Gastrocnemius medialis (tissue), 4 donors: ENCODE measurements around the gene PTPRM. TPM values are rescaled to one million over a fixed set of nuclear protein-coding genes. Genes with fewer than 3 reads are reported as not detected.

Experiments used
- ATAC-seq, 2 donors: fragments of 150-250 bp; one replicate each; pipeline ENCODE4 v1.9.1; 2016
- DNase-seq, 2 donors: peaks; one replicate each; pipeline ENCODE4 v3.0.0-alpha.2; 2019
- H3K27ac ChIP-seq, 4 donors: fragments of 200-600 bp; sonication (generic); 1 replicate in 1 of 4; 2 replicates in 3 of 4; pipeline ENCODE4 v1.5.1; 2016 to 2018; ENCODE audit warnings: mild to moderate bottlenecking in 2 of 4, moderate library complexity in 1 of 4
- H3K27me3 ChIP-seq, 3 donors: fragments of 200-600 bp; sonication (generic) in 2 of 3; 1 replicate in 1 of 3; 2 replicates in 2 of 3; pipeline versions ENCODE4 v1.5.1 to v1.6.0; 2016 to 2019; ENCODE audit warnings: mild to moderate bottlenecking in 1 of 3, moderate library complexity in 1 of 3
- H3K36me3 ChIP-seq, 2 donors: fragments of 200-600 bp; sonication (generic) in 1 of 2; one replicate each; pipeline ENCODE4 v1.5.1; 2017 to 2018
- H3K4me1 ChIP-seq, 2 donors: fragments of 200-600 bp; sonication (generic) in 1 of 2; one replicate each; pipeline ENCODE4 v1.5.1; 2016 to 2017; ENCODE audit warnings: mild to moderate bottlenecking in 2 of 2
- H3K4me3 ChIP-seq, 4 donors: fragments of 200-600 bp; sonication (generic) in 3 of 4; 1 replicate in 1 of 4; 2 replicates in 3 of 4; pipeline ENCODE4 v1.5.1; 2016 to 2019; ENCODE audit warnings: mild to moderate bottlenecking in 2 of 4
- H3K9me3 ChIP-seq, 3 donors: fragments of 200-600 bp; sonication (generic) in 2 of 3; 1 replicate in 1 of 3; 2 replicates in 2 of 3; pipeline ENCODE4 v1.5.1; 2016 to 2019
- POLR2A ChIP-seq, 2 donors: fragments of 450-650 bp; IDR thresholded peaks; one replicate each; pipeline ENCODE4 v1.6.1; 2017; ENCODE audit warnings: antibody characterized with exemption in 2 of 2, mild to moderate bottlenecking in 2 of 2, moderate library complexity in 2 of 2
- in situ Hi-C, 4 donors: fragments of 200-750 bp; cut with MboI; loops; one replicate each; pipeline versions ENCODE4 v1.15.0 to v1.8.0; 2017; ENCODE audit warnings: low sequenced_read_pairs in 4 of 4
- intact Hi-C: fragments of 100-400 bp; cut with DNase I; formaldehyde crosslinking; loops from one replicate; pipeline ENCODE4 v1.15.1; 2023; ENCODE audit warnings: low total_unique reads
- total RNA-seq, 4 donors: library from RNA; depleted of rRNA; stranded (reverse); fragments of >200 nt; gene quantifications; one replicate each; pipeline versions ENCODE4 v1.1.0 to v1.2.3, GENCODE V29; 2016
- TF ChIP-seq, protein P1 (sequence below), 5 experiments: fragments of 450-650 bp in 3 of 5; fragments of 200-600 bp in 2 of 5; sonication (generic) in 2 of 5; IDR thresholded peaks in 4 of 5; conservative IDR thresholded peaks in 1 of 5; 1 replicate in 4 of 5; 2 replicates in 1 of 5; pipeline ENCODE4 v1.5.1; 2016 to 2019; ENCODE audit warnings: antibody characterized with exemption in 5 of 5, mild to moderate bottlenecking in 3 of 5, moderate library complexity in 3 of 5

Gene PTPRM
- total RNA-seq, 4 donors from 2014 or later: 52.6 to 79.3 (median 63.8) TPM

DNA sequence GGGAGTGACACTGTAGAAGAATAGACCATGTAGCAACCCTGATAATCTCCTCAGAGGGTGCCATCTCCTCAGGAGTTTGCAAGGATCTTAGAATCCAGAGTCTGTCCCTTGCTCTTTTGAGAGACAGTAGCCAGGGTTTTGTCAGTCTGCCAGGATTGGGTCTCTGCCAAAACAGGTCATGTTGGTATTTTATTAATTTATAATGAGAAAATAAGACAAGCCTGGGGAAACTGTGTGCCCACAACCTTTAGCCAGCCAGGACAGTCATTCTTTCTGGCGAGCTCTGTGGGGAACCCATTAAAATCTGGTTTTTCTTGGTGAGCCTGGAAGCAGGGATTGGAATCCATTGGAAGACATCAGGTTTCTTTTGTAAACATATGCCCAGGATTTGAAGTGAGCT, 78.6 kb downstream of the PTPRM start:
- Histone ChIP-seq H3K27me3 (no peaks in the 10 kb centered on the region), H3K36me3 (no peaks in the 10 kb centered on the region), H3K9me3 (no peaks in the 10 kb centered on the region), H3K27ac (no peak overlapping the region), H3K4me3 (no peak overlapping the region), H3K4me1 (peaks cover 28 to 29% of the 10 kb centered on the region in 2 donors)
- TF ChIP-seq, protein P1, sequence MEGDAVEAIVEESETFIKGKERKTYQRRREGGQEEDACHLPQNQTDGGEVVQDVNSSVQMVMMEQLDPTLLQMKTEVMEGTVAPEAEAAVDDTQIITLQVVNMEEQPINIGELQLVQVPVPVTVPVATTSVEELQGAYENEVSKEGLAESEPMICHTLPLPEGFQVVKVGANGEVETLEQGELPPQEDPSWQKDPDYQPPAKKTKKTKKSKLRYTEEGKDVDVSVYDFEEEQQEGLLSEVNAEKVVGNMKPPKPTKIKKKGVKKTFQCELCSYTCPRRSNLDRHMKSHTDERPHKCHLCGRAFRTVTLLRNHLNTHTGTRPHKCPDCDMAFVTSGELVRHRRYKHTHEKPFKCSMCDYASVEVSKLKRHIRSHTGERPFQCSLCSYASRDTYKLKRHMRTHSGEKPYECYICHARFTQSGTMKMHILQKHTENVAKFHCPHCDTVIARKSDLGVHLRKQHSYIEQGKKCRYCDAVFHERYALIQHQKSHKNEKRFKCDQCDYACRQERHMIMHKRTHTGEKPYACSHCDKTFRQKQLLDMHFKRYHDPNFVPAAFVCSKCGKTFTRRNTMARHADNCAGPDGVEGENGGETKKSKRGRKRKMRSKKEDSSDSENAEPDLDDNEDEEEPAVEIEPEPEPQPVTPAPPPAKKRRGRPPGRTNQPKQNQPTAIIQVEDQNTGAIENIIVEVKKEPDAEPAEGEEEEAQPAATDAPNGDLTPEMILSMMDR (IDR thresholded peaks at IDR 0.05 in 4 of 5, conservative IDR thresholded peaks at IDR 0.05 in 1 of 5): no peak
- TF ChIP-seq POLR2A (IDR thresholded peaks at IDR 0.05): no peak
- intact Hi-C loops (no loop called here), in situ Hi-C loops (no loop called here)
- ATAC-seq: no peak
- DNase-seq: no peak

DNA sequence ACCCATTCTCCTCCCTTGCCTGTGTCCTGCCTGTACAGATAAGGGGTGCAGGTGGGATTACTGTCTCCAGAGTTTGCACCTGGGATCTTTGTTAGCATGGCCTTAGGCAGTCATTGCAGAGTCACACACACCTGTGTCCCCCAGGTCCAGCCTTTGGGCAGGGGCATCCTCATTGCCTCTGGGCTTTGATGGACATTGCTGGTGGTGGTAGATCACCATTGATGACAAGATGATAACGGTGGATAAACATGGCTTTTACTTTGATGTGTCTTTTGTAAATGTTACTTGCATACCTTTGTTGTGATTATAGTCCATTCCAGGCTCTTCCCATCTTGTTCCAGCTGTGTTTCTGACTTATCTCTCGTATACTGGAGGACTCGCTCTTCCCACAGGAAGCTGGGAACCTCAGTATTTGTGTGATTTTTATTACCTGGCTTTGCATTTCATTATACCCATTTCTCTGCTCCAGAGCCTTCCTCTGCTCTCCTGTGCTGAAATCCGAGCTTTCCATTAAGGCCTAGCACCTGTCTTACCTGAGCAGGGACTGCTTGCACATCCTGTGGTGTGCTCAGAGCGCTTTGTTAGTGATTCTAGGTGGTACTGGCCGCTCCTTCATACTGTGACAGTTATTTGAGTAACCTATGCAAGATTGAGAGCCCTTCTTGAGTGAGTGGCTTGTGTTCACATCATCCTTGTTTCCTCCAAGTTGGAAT, 79.2 kb downstream of the PTPRM start:
- H3K27me3 ChIP-seq: no peaks in the 10 kb centered on the region
- H3K36me3 ChIP-seq: no peaks in the 10 kb centered on the region
- intact Hi-C loops (no loop called here), in situ Hi-C loops (no loop called here)
- no peak for TF ChIP-seq POLR2A (IDR thresholded peaks at IDR 0.05)
- TF ChIP-seq, protein P1 (IDR thresholded peaks at IDR 0.05 in 4 of 5, conservative IDR thresholded peaks at IDR 0.05 in 1 of 5): no peak
- H3K27ac ChIP-seq: no peak overlapping the region
- H3K4me1 ChIP-seq: peaks cover 28 to 29% of the 10 kb centered on the region in 2 donors
- no peak for DNase-seq
- no peaks in the 10 kb centered on the region for H3K9me3 ChIP-seq
- no peak overlapping the region for H3K4me3 ChIP-seq
- no peak for ATAC-seq

DNA sequence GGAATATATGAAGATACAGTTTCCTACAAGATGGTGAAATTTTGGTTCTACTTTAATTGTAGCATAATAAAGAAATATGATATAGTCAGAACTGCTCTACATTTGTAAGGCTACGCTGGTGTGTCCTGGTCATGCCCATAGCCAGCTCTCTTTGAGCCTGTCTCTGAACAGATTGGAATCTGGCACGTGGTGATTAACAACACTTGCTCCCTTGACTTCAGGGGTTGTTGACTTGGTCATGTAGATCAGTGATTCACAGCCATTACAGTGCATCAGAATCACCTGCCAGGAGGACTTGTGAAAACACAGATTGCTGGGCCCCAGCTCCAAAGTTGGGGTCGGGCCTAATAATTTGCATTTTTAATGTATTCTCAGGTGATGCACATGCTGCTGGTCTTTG, 80.4 kb downstream of the PTPRM start:
- TF ChIP-seq POLR2A (IDR thresholded peaks at IDR 0.05): no peak
- TF ChIP-seq, protein P1 (IDR thresholded peaks at IDR 0.05 in 4 of 5, conservative IDR thresholded peaks at IDR 0.05 in 1 of 5): no peak
- DNase-seq (no peak), ATAC-seq (peak in 1 of 2 donors; percentile 47)
- intact Hi-C loops (no loop called here), in situ Hi-C loops (no loop called here)
- H3K27me3 ChIP-seq: no peaks in the 10 kb centered on the region
- H3K27ac ChIP-seq: no peak overlapping the region
- H3K4me3 ChIP-seq: no peak overlapping the region
- no peaks in the 10 kb centered on the region for H3K9me3 ChIP-seq
- H3K4me1 ChIP-seq: peaks cover 28 to 29% of the 10 kb centered on the region in 2 donors
- no peaks in the 10 kb centered on the region for H3K36me3 ChIP-seq

DNA sequence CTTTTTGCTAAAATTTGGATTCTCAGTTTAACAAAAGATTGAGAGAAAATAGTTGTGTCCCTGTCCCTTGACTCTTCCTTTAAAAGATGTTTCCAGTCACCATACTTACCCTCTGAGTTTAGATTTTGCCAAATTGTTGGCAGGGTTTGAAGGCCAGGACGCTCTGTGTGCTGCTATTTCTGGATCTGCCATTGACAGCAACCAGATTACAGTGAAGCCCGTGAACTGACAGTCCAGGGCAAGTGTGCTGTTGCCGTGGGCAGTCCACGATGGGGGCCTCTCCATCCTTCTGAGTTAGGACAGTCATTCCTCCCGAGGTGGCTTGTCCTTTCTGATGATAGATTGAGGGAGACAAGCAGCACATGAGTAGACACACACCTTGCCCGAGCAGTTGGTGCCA, 89.9 kb downstream of the PTPRM start:
- Histone ChIP-seq H3K4me3 (no peak overlapping the region), H3K27me3 (no peaks in the 10 kb centered on the region), H3K27ac (peak overlapping the region; percentile 10 to 44 (median 26)), H3K9me3 (no peaks in the 10 kb centered on the region), H3K36me3 (no peaks in the 10 kb centered on the region), H3K4me1 (peaks cover 32 to 41% of the 10 kb centered on the region in 2 donors)
- no peak for TF ChIP-seq POLR2A (IDR thresholded peaks at IDR 0.05)
- TF ChIP-seq, protein P1 (IDR thresholded peaks at IDR 0.05 in 4 of 5, conservative IDR thresholded peaks at IDR 0.05 in 1 of 5): no peak
- in situ Hi-C loops: no loop called here
- ATAC-seq: peak; percentile 58 to 77
- intact Hi-C loops: no loop called here
- DNase-seq: no peak
